GM23338 (cell line): ENCODE data around the gene SAFB. TPM values are rescaled to one million over a fixed set of nuclear protein-coding genes. Genes with fewer than 3 reads are reported as not detected.

Experiments used
- CREB1 ChIP-seq: fragments of 250-450 bp; sonication (Bioruptor Pico); IDR thresholded peaks from 2 replicates; pipeline ENCODE4 v1.5.0; 2020; ENCODE audit warnings: low read depth, mild to moderate bottlenecking, moderate library complexity
- ETS1 ChIP-seq: IDR thresholded peaks from 2 replicates; pipeline ENCODE4 v1.6.1; 2016; ENCODE audit warnings: antibody characterized with exemption
- EZH2phosphoT487 ChIP-seq: fragments of 200-600 bp; sonication (generic); IDR thresholded peaks from one replicate; pipeline ENCODE4 v1.8.1; 2018; ENCODE audit warnings: antibody characterized with exemption; ENCODE audit not compliant: unreplicated experiment
- NANOG ChIP-seq: IDR thresholded peaks from 2 replicates; pipeline ENCODE4 v1.6.1; 2016; ENCODE audit warnings: antibody characterized with exemption, borderline replicate concordance
- POLR2AphosphoS5 ChIP-seq: IDR thresholded peaks from 2 replicates; pipeline ENCODE4 v1.6.1; 2016; ENCODE audit warnings: antibody characterized with exemption, low read depth
- STAT1 ChIP-seq: IDR thresholded peaks from one replicate; pipeline ENCODE4 v1.6.1; 2016; ENCODE audit warnings: antibody characterized with exemption; ENCODE audit not compliant: unreplicated experiment
- ZNF114 ChIP-seq: fragments of 250-450 bp; sonication (Bioruptor Pico); IDR thresholded peaks from 2 replicates; pipeline ENCODE4 v1.5.0; 2020; ENCODE audit warnings: mild to moderate bottlenecking, moderate library complexity
- ZNF331 ChIP-seq: fragments of 250-450 bp; sonication (Bioruptor Pico); IDR thresholded peaks from 2 replicates; pipeline ENCODE4 v1.5.0; 2020; ENCODE audit warnings: low read depth, mild to moderate bottlenecking, moderate library complexity
- ZNF462 ChIP-seq: fragments of 250-450 bp; sonication (Bioruptor Pico); IDR thresholded peaks from 2 replicates; pipeline ENCODE4 v1.5.0; 2020; ENCODE audit warnings: mild to moderate bottlenecking, moderate library complexity
- polyA plus RNA-seq: library from polyadenylated mRNA; unstranded; fragments of >200 nt; fragmentation: Nextera tagmentation; extraction: Ambion mirVana; gene quantifications from 2 replicates; pipeline ENCODE4 v1.2.1, GENCODE V29; 2016
- total RNA-seq: library from RNA; depleted of rRNA; stranded (reverse); fragments of >200 nt; shearing (Covaris generic); gene quantifications from 2 replicates; pipeline ENCODE4 v1.2.3, GENCODE V29; 2014
- TF ChIP-seq, protein P1 (sequence below): IDR thresholded peaks from one replicate; pipeline ENCODE4 v1.6.1; 2018; ENCODE audit warnings: antibody characterized with exemption; ENCODE audit not compliant: unreplicated experiment

SAFB gene
- total and polyA plus RNA-seq, 2 experiments from 2014 or later, result 85.2 to 109 TPM

GRCh38 chr19:5671600-5671999, 48.7 kb downstream of the SAFB start (continued):
- TF ChIP-seq ZNF462 (CRISPR knock-in tag), result no peak
- TF ChIP-seq, protein P1, sequence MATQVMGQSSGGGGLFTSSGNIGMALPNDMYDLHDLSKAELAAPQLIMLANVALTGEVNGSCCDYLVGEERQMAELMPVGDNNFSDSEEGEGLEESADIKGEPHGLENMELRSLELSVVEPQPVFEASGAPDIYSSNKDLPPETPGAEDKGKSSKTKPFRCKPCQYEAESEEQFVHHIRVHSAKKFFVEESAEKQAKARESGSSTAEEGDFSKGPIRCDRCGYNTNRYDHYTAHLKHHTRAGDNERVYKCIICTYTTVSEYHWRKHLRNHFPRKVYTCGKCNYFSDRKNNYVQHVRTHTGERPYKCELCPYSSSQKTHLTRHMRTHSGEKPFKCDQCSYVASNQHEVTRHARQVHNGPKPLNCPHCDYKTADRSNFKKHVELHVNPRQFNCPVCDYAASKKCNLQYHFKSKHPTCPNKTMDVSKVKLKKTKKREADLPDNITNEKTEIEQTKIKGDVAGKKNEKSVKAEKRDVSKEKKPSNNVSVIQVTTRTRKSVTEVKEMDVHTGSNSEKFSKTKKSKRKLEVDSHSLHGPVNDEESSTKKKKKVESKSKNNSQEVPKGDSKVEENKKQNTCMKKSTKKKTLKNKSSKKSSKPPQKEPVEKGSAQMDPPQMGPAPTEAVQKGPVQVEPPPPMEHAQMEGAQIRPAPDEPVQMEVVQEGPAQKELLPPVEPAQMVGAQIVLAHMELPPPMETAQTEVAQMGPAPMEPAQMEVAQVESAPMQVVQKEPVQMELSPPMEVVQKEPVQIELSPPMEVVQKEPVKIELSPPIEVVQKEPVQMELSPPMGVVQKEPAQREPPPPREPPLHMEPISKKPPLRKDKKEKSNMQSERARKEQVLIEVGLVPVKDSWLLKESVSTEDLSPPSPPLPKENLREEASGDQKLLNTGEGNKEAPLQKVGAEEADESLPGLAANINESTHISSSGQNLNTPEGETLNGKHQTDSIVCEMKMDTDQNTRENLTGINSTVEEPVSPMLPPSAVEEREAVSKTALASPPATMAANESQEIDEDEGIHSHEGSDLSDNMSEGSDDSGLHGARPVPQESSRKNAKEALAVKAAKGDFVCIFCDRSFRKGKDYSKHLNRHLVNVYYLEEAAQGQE, result no peak
- TF ChIP-seq ETS1, result no peak
- no peak for TF ChIP-seq NANOG
- no peak for TF ChIP-seq POLR2AphosphoS5
- no peak for TF ChIP-seq EZH2phosphoT487
- no peak for TF ChIP-seq STAT1
- TF ChIP-seq ZNF114 (CRISPR knock-in tag), result no peak
- TF ChIP-seq CREB1, result no peak
- no peak for TF ChIP-seq ZNF331 (CRISPR knock-in tag)
